Retinal pigment epithelial cell (primary cell): ENCODE results near the gene NF2.

Source experiments
- DNase-seq: peaks from one replicate; pipeline ENCODE4 v3.0.0-alpha.2; 2010; ENCODE audit warnings: low read depth
- H3K4me3 ChIP-seq: 2 replicates; pipeline ENCODE4 v1.5.1; 2011; ENCODE audit warnings: mild to moderate bottlenecking, low read length, control low read depth, moderate library complexity
- CTCF ChIP-seq: conservative IDR thresholded peaks from 2 replicates; pipeline ENCODE4 v1.5.1; 2011; ENCODE audit warnings: low read depth, low read length, control low read depth, inconsistent platforms

The NF2 gene

GRCh38 chr22:29707010-29707409 lies 103.6 kb downstream of the NF2 start:
- DNase-seq, result no peak
- TF ChIP-seq CTCF, result no peak
- no peak overlapping the region for H3K4me3 ChIP-seq

GRCh38 chr22:29707471-29707870 lies 104.0 kb downstream of the NF2 start:
- H3K4me3 ChIP-seq, result no peak overlapping the region
- DNase-seq, result no peak
- no peak for TF ChIP-seq CTCF

GRCh38 chr22:29710193-29710592 lies 106.8 kb downstream of the NF2 start:
- no peak overlapping the region for H3K4me3 ChIP-seq
- no peak for TF ChIP-seq CTCF
- DNase-seq, result no peak

GRCh38 chr22:29710922-29711593 lies 107.6 kb downstream of the NF2 start:
- no peak for TF ChIP-seq CTCF
- H3K4me3 ChIP-seq, result no peak overlapping the region
- DNase-seq, result no peak

- H3K4me3 ChIP-seq, result no peak overlapping the region
- DNase-seq, result no peak
- TF ChIP-seq CTCF, result no peak
Measured at GRCh38 chr22:29712119-29712518, 108.7 kb downstream of the NF2 start.

GRCh38 chr22:29713156-29713727 lies 109.8 kb downstream of the NF2 start:
- TF ChIP-seq CTCF, result no peak
- no peak for DNase-seq
- H3K4me3 ChIP-seq, result no peak overlapping the region

DNA sequence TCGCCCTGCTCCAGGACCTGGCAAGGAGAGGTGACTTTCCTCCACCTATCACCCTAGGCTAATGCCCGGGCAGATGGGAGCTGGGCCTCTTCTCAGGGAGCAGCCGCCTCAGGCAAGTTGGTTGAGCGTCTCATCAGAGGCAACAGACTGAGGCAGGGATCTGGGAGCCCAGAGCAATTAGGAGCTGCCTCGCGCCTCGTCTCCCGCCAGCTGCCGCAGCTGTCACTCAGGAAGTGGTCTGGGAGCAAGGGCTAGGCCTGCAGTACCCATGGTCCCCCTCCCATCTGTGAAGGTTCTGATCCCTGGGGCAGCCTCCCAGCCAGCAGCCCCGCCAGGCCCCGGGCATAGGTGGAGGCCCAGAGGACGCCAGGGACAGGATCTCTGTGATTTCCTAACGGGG lies 111.8 kb downstream of the NF2 start:
- no peak for TF ChIP-seq CTCF
- no peak overlapping the region for H3K4me3 ChIP-seq
- DNase-seq, result no peak
